Breast epithelium (tissue), 3 donors: Measurements from ENCODE around the gene JAKMIP2.

Experiments
- CTCF ChIP-seq, 3 donors: fragments of 450-650 bp; IDR thresholded peaks; one replicate each; pipeline ENCODE4 v1.5.1; 2016 to 2017; ENCODE audit warnings: antibody characterized with exemption in 3 of 3, mild to moderate bottlenecking in 3 of 3, moderate library complexity in 3 of 3
- POLR2A ChIP-seq: fragments of 450-650 bp; IDR thresholded peaks from one replicate; pipeline ENCODE4 v1.6.1; 2016; ENCODE audit warnings: antibody characterized with exemption, mild to moderate bottlenecking, moderate library complexity
- POLR2AphosphoS5 ChIP-seq, 3 donors: sonication (generic); formaldehyde crosslinking; IDR thresholded peaks; one replicate each; pipeline ENCODE4 v1.6.1; 2017; ENCODE audit warnings: antibody characterized with exemption in 3 of 3

DNA sequence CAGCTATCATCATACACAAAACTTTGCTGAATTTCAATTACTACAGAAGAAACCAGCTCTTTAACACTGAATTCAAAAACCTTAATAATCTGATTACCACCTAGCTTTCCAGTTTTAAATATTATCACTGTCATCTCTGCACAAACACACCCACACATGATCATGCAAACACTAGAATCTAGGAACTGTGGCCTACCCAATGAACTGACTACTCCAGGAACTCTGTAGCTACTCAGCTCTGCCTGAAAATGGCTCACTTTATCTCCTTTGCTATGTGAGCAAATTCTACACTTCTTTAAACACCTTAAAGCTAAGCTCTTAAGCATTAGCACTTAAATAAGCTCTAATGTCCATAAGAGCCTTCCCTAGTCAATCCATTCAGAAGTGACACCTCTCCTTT is 149.4 kb downstream of the JAKMIP2 start:
- no peak for TF ChIP-seq CTCF (IDR thresholded peaks at IDR 0.05)
- no peak for TF ChIP-seq POLR2A
- no peak for TF ChIP-seq POLR2AphosphoS5 (IDR thresholded peaks at IDR 0.05)
